Gastroesophageal sphincter (tissue), 3 donors: ENCODE results near the gene RPLP2.

Experiments
- CTCF ChIP-seq, 4 experiments: fragments of 200-600 bp in 2 of 4; fragments of 450-650 bp in 2 of 4; sonication (generic) in 1 of 4; IDR thresholded peaks; one replicate each; pipeline ENCODE4 v1.5.1; 2017 to 2019; ENCODE audit warnings: antibody characterized with exemption in 4 of 4, mild to moderate bottlenecking in 2 of 4, moderate library complexity in 2 of 4
- EP300 ChIP-seq: sonication (generic); formaldehyde crosslinking; IDR thresholded peaks from one replicate; pipeline ENCODE4 v1.6.1; 2017; ENCODE audit warnings: antibody characterized with exemption, mild to moderate bottlenecking

DNA sequence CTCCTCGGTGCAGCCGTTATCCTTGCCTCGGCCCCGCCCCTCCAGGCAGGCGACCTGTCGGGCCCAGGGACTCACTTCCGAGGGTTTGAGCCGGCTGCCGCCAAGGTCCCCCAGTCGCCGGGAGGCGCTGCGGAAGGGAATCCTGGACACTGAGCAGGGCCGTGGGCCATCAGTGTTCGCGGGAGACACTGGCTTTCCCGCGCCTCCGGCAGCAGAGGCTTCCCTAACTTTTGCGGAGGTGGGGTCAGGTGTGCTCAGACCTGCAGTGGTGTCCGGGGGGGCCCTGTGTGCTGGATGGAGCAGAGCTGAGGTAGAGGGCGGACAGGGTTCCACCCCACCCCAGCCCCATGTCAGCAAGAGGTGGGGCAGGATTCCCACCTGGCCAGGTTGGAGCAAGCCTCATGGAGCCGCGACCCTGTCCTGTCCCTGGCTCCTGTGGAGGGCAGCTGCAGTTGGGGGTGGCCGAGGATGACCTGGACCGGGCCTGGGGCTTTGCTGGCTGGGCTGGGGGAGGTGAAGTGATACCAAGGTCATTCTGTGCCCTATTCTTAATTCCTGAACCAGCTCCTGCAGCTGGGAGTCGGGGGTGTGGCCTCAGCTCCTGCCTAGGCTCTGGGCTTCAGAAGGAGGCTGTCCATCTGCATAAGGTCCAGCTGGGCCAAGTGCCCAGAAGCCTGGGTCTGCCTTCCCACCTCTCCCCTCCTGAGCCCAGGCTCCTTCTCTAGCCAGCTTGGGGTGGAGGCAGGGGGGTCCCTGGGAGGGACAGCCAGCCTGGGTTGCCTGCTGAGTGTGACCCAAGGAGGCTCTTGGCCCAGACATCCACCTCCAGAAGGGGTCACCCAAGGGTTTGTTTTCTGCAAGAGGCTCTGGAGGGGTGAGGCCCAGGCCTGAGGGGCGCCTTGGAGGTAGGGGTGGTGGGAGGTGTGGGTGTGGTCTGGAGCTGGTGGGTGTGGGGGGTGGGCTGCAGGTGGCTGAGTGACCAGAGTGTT lies 41.3 kb downstream of the RPLP2 start:
- TF ChIP-seq EP300 = no peak
- TF ChIP-seq CTCF (IDR thresholded peaks at IDR 0.05) = no peak
